SH-SY5Y (cell line): ENCODE results near the gene PLCB4.

ENCODE experiments used
- GATA2 ChIP-seq: IDR thresholded peaks from 2 replicates; pipeline ENCODE4 v1.6.1; 2011; ENCODE audit warnings: mild to moderate bottlenecking, low read depth, low read length
- GATA3 ChIP-seq: IDR thresholded peaks from 2 replicates; pipeline ENCODE4 v1.6.1; 2011; ENCODE audit warnings: low read depth, mild to moderate bottlenecking, low read length, moderate library complexity

DNA sequence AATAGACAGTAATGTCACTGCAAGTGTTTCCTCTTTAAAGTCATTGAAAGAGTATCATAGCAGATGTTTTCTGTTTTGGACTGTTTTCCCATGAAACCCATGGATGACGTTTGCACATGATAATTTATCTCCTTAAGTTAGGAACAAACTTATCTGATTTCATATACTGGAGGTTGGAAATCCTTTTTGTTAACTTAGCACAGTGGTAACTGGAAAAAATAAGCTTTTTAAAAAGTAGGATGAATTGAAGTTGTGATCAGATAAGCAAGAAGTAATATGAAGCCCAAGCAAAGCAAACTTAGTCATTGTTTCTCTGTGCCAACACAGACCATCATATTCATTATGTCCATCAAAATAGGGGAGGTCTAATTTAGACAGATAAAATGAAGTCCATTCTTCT, 61.6 kb downstream of the PLCB4 start:
- TF ChIP-seq GATA2 (no peak), GATA3 (no peak)
